HG02798 (cell line): ENCODE data around the gene ADAP2.
"Not testable (repeated sequence)": the region's sequence is repeated elsewhere in the genome, so short reads cannot be mapped to it uniquely, and the experiment has no call there.

Experiments used
- ATAC-seq: cut with Tn5 transposase; IDR thresholded peaks from one replicate; pipeline ENCODE4 v1.9.1; 2021; ENCODE audit warnings: mild to moderate bottlenecking; ENCODE audit not compliant: unreplicated experiment, poor library complexity

ADAP2 gene

GRCh38 chr17:30929081-30929633, 7.4 kb downstream of the ADAP2 start:
- ATAC-seq: no peak

- not testable (repeated sequence) for ATAC-seq
These were observed 8.1 kb downstream of the ADAP2 start for GRCh38 chr17:30929861-30930260.

- no peak for ATAC-seq
These were observed 8.8 kb downstream of the ADAP2 start for GRCh38 chr17:30930495-30930894.

- not testable (repeated sequence) for ATAC-seq
These were observed 9.8 kb downstream of the ADAP2 start for GRCh38 chr17:30931582-30931981.

- no peak for ATAC-seq
These were observed 12.2 kb downstream of the ADAP2 start for GRCh38 chr17:30933966-30934365.

GRCh38 chr17:30939051-30939689, 17.4 kb downstream of the ADAP2 start:
- ATAC-seq: no peak

- no peak for ATAC-seq
These were observed 20.7 kb downstream of the ADAP2 start for GRCh38 chr17:30942308-30943079.

- ATAC-seq: no peak
These were observed 26.1 kb downstream of the ADAP2 start for GRCh38 chr17:30947796-30948195.

GRCh38 chr17:30950189-30950588, 28.4 kb downstream of the ADAP2 start:
- ATAC-seq: no peak

GRCh38 chr17:30950669-30951399, 29.1 kb downstream of the ADAP2 start:
- no peak for ATAC-seq

- no peak for ATAC-seq
These were observed 31.1 kb downstream of the ADAP2 start for GRCh38 chr17:30952638-30953393.

GRCh38 chr17:30954046-30954830, 32.5 kb downstream of the ADAP2 start:
- no peak for ATAC-seq

- no peak for ATAC-seq
These were observed 35.1 kb downstream of the ADAP2 start for GRCh38 chr17:30956764-30957374.

- no peak for ATAC-seq
These were observed 36.0 kb downstream of the ADAP2 start for GRCh38 chr17:30957741-30958140.

- ATAC-seq: no peak
These were observed 36.4 kb downstream of the ADAP2 start for GRCh38 chr17:30958187-30958586.

- peak; percentile 55 for ATAC-seq
These were observed 39.8 kb downstream of the ADAP2 start for GRCh38 chr17:30961209-30962188.

GRCh38 chr17:30964312-30964711, 42.6 kb downstream of the ADAP2 start:
- not testable (repeated sequence) for ATAC-seq

- ATAC-seq: no peak
These were observed 43.1 kb downstream of the ADAP2 start for GRCh38 chr17:30964876-30965275.
